ENCODE data around the gene ITGB1. TPM values are rescaled to one million over a fixed set of nuclear protein-coding genes. Genes with fewer than 3 reads are reported as not detected.

The ITGB1 gene
- total and polyA plus RNA-seq, 9 of the 15 experiments (the other 6 are each of a cell fraction or from before 2014, with no cell fraction given): 40.2 to 194 (median 155) TPM

- Histone ChIP-seq H3K9ac (ENCODE audit: insufficient read depth in 1 of 2, low read depth in 2 of 2, low read length in 2 of 2) (no peak overlapping the region), H3K4me1 (replicated peaks in 1 of 2; ENCODE audit: control insufficient read depth in 2 of 2, insufficient read depth in 2 of 2, low read length in 2 of 2) (peaks cover 0 to 4% of the 10 kb centered on the region in 2 experiments; a peak in 1 of 5 replicates), H3K9me1 (ENCODE audit: control insufficient read depth, insufficient read depth, low read length) (no peaks in the 10 kb centered on the region), H2AFZ (ENCODE audit: low read depth, low read length) (no peak overlapping the region), H3K4me2 (ENCODE audit: insufficient read depth, low read length) (no peak overlapping the region), H3K36me3 (ENCODE audit: control insufficient read depth, insufficient read depth, low read length) (no peaks in the 10 kb centered on the region), H3K9me3 (replicated peaks; ENCODE audit: control insufficient read depth, insufficient read depth, low read depth, low read length) (0 out of 2 replicates have a peak, but pooled peaks cover 2% of the 10 kb centered on the region), H3K79me2 (ENCODE audit: control insufficient read depth, insufficient read depth, low read length) (no peaks in the 10 kb centered on the region), H3K27me3 (ENCODE audit: control insufficient read depth in 2 of 2, insufficient read depth in 2 of 2, low read length in 2 of 2) (no peaks in the 10 kb centered on the region), H4K20me1 (replicated peaks; ENCODE audit: control insufficient read depth, insufficient read depth, low read length) (no peaks in the 10 kb centered on the region), H3K4me3 (no peak overlapping the region), H3K27ac (ENCODE audit: extremely low read depth, low read depth, low read length) (no peak overlapping the region)
- DNase-seq (ENCODE audit: extremely low read depth in 1 of 4, low spot score in 3 of 4) (no peak), ATAC-seq (no peak), FAIRE-seq (no peak)
- TF ChIP-seq SNRNP70 (optimal IDR thresholded peaks at IDR 0.05; ENCODE audit: low read depth, low read length) (no peak), BRCA1 (IDR thresholded peaks at IDR 0.05) (no peak), BRCA1 (CRISPR knock-in tag; IDR thresholded peaks at IDR 0.05) (no peak), ZNF134 (CRISPR knock-in tag; conservative IDR thresholded peaks at IDR 0.05) (no peak), RBM22 (IDR thresholded peaks at IDR 0.05; ENCODE audit: low read depth, low read length, poor library complexity, severe bottlenecking) (no peak), TAF1 (IDR thresholded peaks at IDR 0.05; ENCODE audit: control insufficient read depth, extremely low read depth, insufficient read depth, low read length, severe bottlenecking) (no peak), C11orf30 (IDR thresholded peaks at IDR 0.05; ENCODE audit: low read depth) (peak; percentile 28; the same call in 1 of the 2 replicates), CBFA2T2 (conservative IDR thresholded peaks at IDR 0.05) (no peak), ZNF780A (CRISPR knock-in tag; IDR thresholded peaks at IDR 0.05) (no peak), CHAMP1 (IDR thresholded peaks at IDR 0.05) (no peak), MCM2 (IDR thresholded peaks at IDR 0.05; ENCODE audit: low read depth) (no peak), HOXB6 (CRISPR knock-in tag; IDR thresholded peaks at IDR 0.05; ENCODE audit: borderline replicate concordance) (no peak), ZNF217 (CRISPR knock-in tag; IDR thresholded peaks at IDR 0.05) (no peak), RAD21 (CRISPR knock-in tag; conservative IDR thresholded peaks at IDR 0.05 in 1 of 2, IDR thresholded peaks at IDR 0.05 in 1 of 2) (no peak), ZNF316 (IDR thresholded peaks at IDR 0.05) (peak; percentile 47)
- in situ Hi-C loops (cut with MboI) (no loop called here), intact Hi-C loops (cut with micrococcal nuclease) (no loop called here)
- ChIA-PET POLR2A (interaction anchor here (0.6 to 1.0 kb wide), 2 partner anchors 14 to 84 kb away, joined by 3 read pairs; no protein-coding TSS in a partner anchor), CTCF (ENCODE audit: low intra/inter-chr PET ratio) (no interaction called here)
- no TSS peak for BruUV-seq (replicated peaks)
Observed at GRCh38 chr10:32877915-32878314, 80.1 kb downstream of the ITGB1 start.
